K562 (cell line): ENCODE data around the gene TLR3. TPM values are rescaled to one million over a fixed set of nuclear protein-coding genes. Genes with fewer than 3 reads are reported as not detected.

Experiments used
- ATAC-seq: fragments of 200-7000 bp; cut with Tn5 transposase; 3 replicates; pipeline ENCODE4 v1.9.1; 2020; ENCODE audit warnings: moderate library complexity
- BruUV-seq: library from RNA; stranded (reverse); fragments of 400-500 nt; replicated peaks from 2 replicates; lab custom pipeline; 2021; lab: Mats Ljungman, UMichigan
- CTCF ChIA-PET: fragments of 300-600 bp; formaldehyde crosslinking; extraction: SDS; loops from one replicate; lab custom pipeline; 2021; ENCODE audit warnings: low intra/inter-chr PET ratio; lab: Yijun Ruan, JAX
- POLR2A ChIA-PET: fragments of 300-600, 350-650 bp; sonication (Branson Sonifier 250); formaldehyde crosslinking; extraction: SDS; loops from one replicate; lab custom pipeline; 2021; ENCODE audit warnings: antibody characterized with exemption, inconsistent platforms; lab: Yijun Ruan, JAX
- DNase-seq, 4 experiments: peaks; one replicate each; pipeline versions ENCODE4 v3.0.0 to v3.0.0-alpha.2; 2011 to 2018; ENCODE audit warnings: low spot score in 3 of 4, mixed read lengths in 3 of 4; ENCODE audit errors: extremely low read depth in 1 of 4
- FAIRE-seq: peaks from 2 replicates; lab custom pipeline; 2011; peaks lifted over from hg19 to GRCh38; lab: Jason Lieb, UNC
- H2AFZ ChIP-seq: 2 replicates; pipeline ENCODE4 v1.6.0; 2011; ENCODE audit warnings: low read depth, low read length, control low read depth, inconsistent platforms
- H3K27ac ChIP-seq: fragments of 200-600 bp; 3 replicates; pipeline ENCODE4 v1.8.0; 2011; ENCODE audit warnings: low read depth, mild to moderate bottlenecking, control low read depth, inconsistent platforms, low read length, moderate library complexity, mixed read lengths; ENCODE audit errors: extremely low read depth
- H3K27me3 ChIP-seq, 2 experiments: fragments of 300-600 bp in 1 of 2; 2 replicates in 1 of 2; 3 replicates in 1 of 2; pipeline versions ENCODE4 v1.6.0 to v1.8.0; 2011; ENCODE audit warnings: inconsistent platforms in 2 of 2, low read length in 2 of 2, mild to moderate bottlenecking in 1 of 2, mixed read lengths in 1 of 2, moderate library complexity in 1 of 2; ENCODE audit not compliant: control insufficient read depth in 2 of 2, insufficient read depth in 2 of 2
- H3K36me3 ChIP-seq: fragments of 300-600 bp; 3 replicates; pipeline ENCODE4 v1.8.0; 2011; ENCODE audit warnings: mild to moderate bottlenecking, low read length, inconsistent platforms; ENCODE audit not compliant: control insufficient read depth, insufficient read depth
- H3K4me1 ChIP-seq, 2 experiments: fragments of 200-600 bp in 1 of 2; replicated peaks in 1 of 2; 2 replicates in 1 of 2; 3 replicates in 1 of 2; pipeline versions ENCODE4 v1.5.1 to v1.8.0; 2011; ENCODE audit warnings: inconsistent platforms in 2 of 2, low read length in 2 of 2, mild to moderate bottlenecking in 1 of 2, mixed read lengths in 1 of 2, moderate library complexity in 1 of 2; ENCODE audit not compliant: control insufficient read depth in 2 of 2, insufficient read depth in 2 of 2
- H3K4me2 ChIP-seq: 2 replicates; pipeline ENCODE4 v1.6.1; 2011; ENCODE audit warnings: low read length, control low read depth, inconsistent platforms, mixed read lengths; ENCODE audit not compliant: insufficient read depth
- H3K4me3 ChIP-seq: fragments of 200-600 bp; sonication (generic), shearing (Covaris generic); 2 replicates; pipeline ENCODE4 v1.5.1; 2016; ENCODE audit warnings: control low read depth, inconsistent platforms
- H3K79me2 ChIP-seq: fragments of 200-600 bp; 3 replicates; pipeline ENCODE4 v1.8.0; 2011; ENCODE audit warnings: low read length, inconsistent platforms; ENCODE audit not compliant: control insufficient read depth, insufficient read depth
- H3K9ac ChIP-seq, 2 experiments: 2 replicates each; pipeline versions ENCODE4 v1.6.0 to v1.6.1; 2011; ENCODE audit warnings: low read depth in 2 of 2, low read length in 2 of 2, control low read depth in 1 of 2, inconsistent platforms in 1 of 2, mild to moderate bottlenecking in 1 of 2, mixed read lengths in 1 of 2; ENCODE audit not compliant: insufficient read depth in 1 of 2
- H3K9me1 ChIP-seq: one replicate; pipeline ENCODE4 v1.6.0; 2011; ENCODE audit warnings: inconsistent platforms, mild to moderate bottlenecking, low read length, moderate library complexity; ENCODE audit not compliant: control insufficient read depth, insufficient read depth
- H3K9me3 ChIP-seq: replicated peaks from 2 replicates; pipeline ENCODE4 v1.5.1; 2011; ENCODE audit warnings: low read depth, low read length, inconsistent platforms; ENCODE audit not compliant: control insufficient read depth, insufficient read depth
- H4K20me1 ChIP-seq: replicated peaks from 2 replicates; pipeline ENCODE4 v1.6.1; 2011; ENCODE audit warnings: low read length, inconsistent platforms, mixed read lengths; ENCODE audit not compliant: control insufficient read depth, insufficient read depth
- ARHGAP35 ChIP-seq: fragments of 450-650 bp; IDR thresholded peaks from 2 replicates; pipeline ENCODE4 v1.6.1; 2018; ENCODE audit not compliant: partially characterized antibody
- FOXK1 ChIP-seq: sonication (generic); formaldehyde crosslinking; IDR thresholded peaks from 2 replicates; pipeline ENCODE4 v1.8.0; 2022; ENCODE audit warnings: missing genetic modification reagents, mild to moderate bottlenecking, borderline replicate concordance
- HLTF ChIP-seq: fragments of 450-650 bp; IDR thresholded peaks from 2 replicates; pipeline ENCODE4 v1.6.1; 2016
- POLR2AphosphoS5 ChIP-seq: IDR thresholded peaks from 2 replicates; pipeline ENCODE4 v1.6.1; 2011; ENCODE audit warnings: mild to moderate bottlenecking, low read depth, low read length, moderate library complexity; ENCODE audit not compliant: control insufficient read depth, insufficient read depth
- PURB ChIP-seq: sonication (generic); formaldehyde crosslinking; IDR thresholded peaks from 2 replicates; pipeline ENCODE4 v1.9.0; 2021; ENCODE audit warnings: low read depth, mild to moderate bottlenecking, missing genetic modification reagents
- THAP12 ChIP-seq: fragments of 250-450 bp; sonication (Bioruptor Pico); IDR thresholded peaks from 2 replicates; pipeline ENCODE4 v1.9.0; 2021; ENCODE audit warnings: mild to moderate bottlenecking, inconsistent platforms
- USF1 ChIP-seq: sonication (generic); formaldehyde crosslinking; IDR thresholded peaks from 2 replicates; pipeline ENCODE4 v1.9.0; 2022; ENCODE audit warnings: mild to moderate bottlenecking, missing genetic modification reagents
- ZFP30 ChIP-seq: fragments of 250-450 bp; sonication (Bioruptor Pico); IDR thresholded peaks from 2 replicates; pipeline ENCODE4 v1.8.0; 2022; ENCODE audit warnings: moderate library complexity, mild to moderate bottlenecking, inconsistent platforms, borderline replicate concordance
- ZNF184 ChIP-seq: sonication (generic); formaldehyde crosslinking; IDR thresholded peaks from 2 replicates; pipeline ENCODE4 v1.5.0; 2020; ENCODE audit warnings: missing genetic modification reagents
- ZNF24 ChIP-seq: fragments of 450-650 bp; IDR thresholded peaks from 2 replicates; pipeline ENCODE4 v1.6.1; 2016
- ZNF764 ChIP-seq: fragments of 250-450 bp; sonication (Bioruptor Pico); IDR thresholded peaks from 2 replicates; pipeline ENCODE4 v1.4.0; 2020; ENCODE audit warnings: low read depth, mild to moderate bottlenecking, moderate library complexity
- WGBS: fragments of 100-300 bp; shearing (Covaris generic); methylation state at CpG from one replicate; pipeline ENCODE4 v1.1.6; 2016; ENCODE audit warnings: low coverage, mixed read lengths; ENCODE audit not compliant: insufficient coverage; ENCODE audit errors: missing lambda C conversion rate; 5-methylcytosine and 5-hydroxymethylcytosine counted together
- in situ Hi-C: fragments of 300-500 bp; cut with MboI; formaldehyde crosslinking; loops from 4 replicates; pipeline ENCODE4 v1.15.0; 2018; ENCODE audit warnings: inconsistent platforms, mixed read lengths
- intact Hi-C: fragments of 100-400 bp; cut with micrococcal nuclease; formaldehyde crosslinking; loops from 2 replicates; pipeline ENCODE4 v1.14.2; 2022
- polyA plus RNA-seq, 8 experiments: library from polyadenylated mRNA; depleted of rRNA in 4 of 8; stranded (reverse) in 5 of 8; unstranded in 3 of 8; fragments of >200 nt; fragmentation: Nextera tagmentation in 2 of 8; fragmentation: Illumina TruSeq in 1 of 8; extraction: Ambion mirVana in 2 of 8; extraction: Trizol in 1 of 8; gene quantifications; 2 replicates each; pipeline versions ENCODE4 v1.2.1 to v1.2.3, GENCODE V29; 2011 to 2014; ENCODE audit warnings: inconsistent platforms in 1 of 8, missing spikeins in 1 of 8
- total RNA-seq, 7 experiments: library from RNA; depleted of rRNA in 6 of 7; stranded (reverse); fragments of >200 nt in 6 of 7; fragmentation: Illumina TruSeq in 2 of 7; extraction: Trizol in 2 of 7; gene quantifications; 2 replicates each; pipeline versions ENCODE4 v1.2.1 to v1.2.3, GENCODE V29; 2011 to 2021; ENCODE audit warnings: low replicate concordance in 1 of 7

The TLR3 gene
- total and polyA plus RNA-seq, 9 of the 15 experiments (the other 6 are each of a cell fraction or from before 2014, with no cell fraction given): 0.01 TPM; not detected in 8

DNA sequence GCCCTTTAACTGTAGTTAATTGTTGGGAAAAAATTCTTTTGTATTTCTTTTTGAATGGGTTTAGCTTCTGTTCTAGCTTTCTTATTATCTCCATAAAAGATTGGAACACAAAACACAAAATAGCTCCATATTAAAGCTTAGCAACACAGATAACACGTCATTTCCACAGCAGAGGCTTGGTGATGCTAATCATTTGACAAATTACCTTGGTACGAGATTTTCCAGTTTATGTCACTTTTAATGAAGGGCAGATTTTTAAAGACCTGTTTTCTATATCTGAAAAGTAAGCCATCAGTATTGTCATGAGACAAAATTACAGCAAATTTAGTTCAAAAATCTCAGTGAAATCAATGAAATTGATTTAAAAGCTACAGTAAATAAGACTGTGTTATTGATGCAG lies 63.0 kb downstream of the TLR3 start:
- Histone ChIP-seq H3K79me2 (no peaks in the 10 kb centered on the region), H3K36me3 (no peaks in the 10 kb centered on the region), H2AFZ (no peak overlapping the region), H3K4me2 (no peak overlapping the region), H3K27ac (no peak overlapping the region), H3K9me1 (no peaks in the 10 kb centered on the region), H3K4me3 (no peak overlapping the region), H3K4me1 (no peaks in the 10 kb centered on the region), H4K20me1 (no peaks in the 10 kb centered on the region), H3K9ac (no peak overlapping the region), H3K27me3 (peaks cover 12 to 42% of the 10 kb centered on the region in 2 experiments), H3K9me3 (no peaks in the 10 kb centered on the region)
- CTCF ChIA-PET: no interaction called here
- FAIRE-seq (no peak), ATAC-seq (no peak), DNase-seq (no peak)
- TF ChIP-seq ZNF184 (CRISPR knock-in tag): no peak
- no peak for TF ChIP-seq USF1 (CRISPR knock-in tag)
- no peak for TF ChIP-seq ZFP30
- TF ChIP-seq ARHGAP35: no peak
- TF ChIP-seq FOXK1: no peak
- no peak for TF ChIP-seq POLR2AphosphoS5
- TF ChIP-seq ZNF764 (CRISPR knock-in tag): no peak
- TF ChIP-seq HLTF: no peak
- TF ChIP-seq ZNF24: no peak
- no peak for TF ChIP-seq THAP12
- no peak for TF ChIP-seq PURB
- WGBS: 0% methylated on average over 2 of the region's 2 CpGs
- no TSS peak for BruUV-seq
- intact Hi-C loops: loop anchor here (10.0 kb wide), 1 partner anchor 487 kb away; no protein-coding TSS in a partner anchor
- POLR2A ChIA-PET: no interaction called here
- in situ Hi-C loops: no loop called here
